ENCODE measurements around the gene NOD2.

DNA sequence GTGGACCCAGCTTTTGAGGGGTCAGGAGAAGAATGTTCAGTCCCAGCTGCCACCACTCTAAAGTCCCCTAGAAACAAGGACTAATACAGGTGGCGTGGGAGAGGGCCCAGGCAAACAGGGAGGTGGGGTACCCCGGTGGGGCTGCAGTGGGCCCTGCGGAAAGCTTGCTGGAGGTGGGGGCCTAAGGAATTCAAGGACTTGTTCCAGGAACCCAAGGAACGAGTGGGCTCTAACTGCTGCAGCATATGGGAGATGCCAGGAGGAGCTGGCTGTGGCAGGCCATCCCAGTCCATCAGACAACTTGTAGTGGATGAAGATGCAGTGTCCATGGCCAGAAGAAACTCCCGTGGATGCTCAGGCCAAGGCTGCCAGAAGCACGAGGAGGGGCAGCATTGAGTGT is 22.9 kb upstream of the NOD2 start:
- no peak for TF ChIP-seq CTCF (IDR thresholded peaks at IDR 0.05)
- TF ChIP-seq POLR2A (IDR thresholded peaks at IDR 0.05): no peak
- no peak for TF ChIP-seq EP300 (IDR thresholded peaks at IDR 0.05; ENCODE audit: low read depth)

Data from transverse colon (tissue), 3 donors.